ENCODE results near the gene PLSCR2.
"Not testable (repeated sequence)": the region's sequence is repeated elsewhere in the genome, so short reads cannot be mapped to it uniquely, and the experiment has no call there.

Gene PLSCR2

GRCh38 chr3:146476094-146476740 is 6.9 kb upstream of the PLSCR2 start:
- no peak for DNase-seq

GRCh38 chr3:146474976-146475375 is 5.6 kb upstream of the PLSCR2 start:
- not testable (repeated sequence) for DNase-seq

- no peak for DNase-seq
These were observed 4.4 kb upstream of the PLSCR2 start for GRCh38 chr3:146473726-146474125.

- no peak for DNase-seq
These were observed 3.2 kb upstream of the PLSCR2 start for GRCh38 chr3:146472611-146473010.

- DNase-seq: no peak
These were observed 1.7 kb upstream of the PLSCR2 start for GRCh38 chr3:146471012-146471411.

- no peak for DNase-seq
These were observed 1.1 kb upstream of the PLSCR2 start for GRCh38 chr3:146470425-146470990.

- no peak for DNase-seq
These were observed 651 bp downstream of the PLSCR2 start for GRCh38 chr3:146468671-146469149.

GRCh38 chr3:146468234-146468633 is 1.1 kb downstream of the PLSCR2 start:
- no peak for DNase-seq

GRCh38 chr3:146466604-146467003 is 2.8 kb downstream of the PLSCR2 start:
- DNase-seq: no peak

GRCh38 chr3:146465693-146466465 is 3.5 kb downstream of the PLSCR2 start:
- no peak for DNase-seq

- no peak for DNase-seq
These were observed 4.6 kb downstream of the PLSCR2 start for GRCh38 chr3:146464783-146465182.

GRCh38 chr3:146464005-146464595 is 5.3 kb downstream of the PLSCR2 start:
- no peak for DNase-seq

GRCh38 chr3:146454796-146455195 is 14.6 kb downstream of the PLSCR2 start:
- no peak for DNase-seq

GRCh38 chr3:146449613-146450012 is 19.7 kb downstream of the PLSCR2 start:
- DNase-seq: no peak

- no peak for DNase-seq
These were observed 20.3 kb downstream of the PLSCR2 start for GRCh38 chr3:146449076-146449475.

GRCh38 chr3:146446026-146446425 is 23.3 kb downstream of the PLSCR2 start:
- DNase-seq: no peak

GRCh38 chr3:146440310-146440709 is 29.1 kb downstream of the PLSCR2 start:
- DNase-seq: not testable (repeated sequence)

- DNase-seq: no peak
These were observed 37.3 kb downstream of the PLSCR2 start for GRCh38 chr3:146432066-146432465.

GRCh38 chr3:146431240-146431639 is 38.1 kb downstream of the PLSCR2 start:
- no peak for DNase-seq

GRCh38 chr3:146425341-146425740 is 44.0 kb downstream of the PLSCR2 start:
- no peak for DNase-seq

- DNase-seq: no peak
These were observed 47.3 kb downstream of the PLSCR2 start for GRCh38 chr3:146421819-146422759.

GRCh38 chr3:146416366-146416765 is 53.0 kb downstream of the PLSCR2 start:
- no peak for DNase-seq
